Epithelial cell of proximal tubule (primary cell): Measurements from ENCODE around the gene SLC1A7. TPM values are rescaled to one million over a fixed set of nuclear protein-coding genes. Genes with fewer than 3 reads are reported as not detected.

ENCODE experiments used
- DNase-seq: peaks from one replicate; pipeline ENCODE4 v3.0.0-alpha.2; 2011; ENCODE audit warnings: low read depth
- H3K4me3 ChIP-seq: 2 replicates; pipeline ENCODE4 v1.5.1; 2011; ENCODE audit warnings: low read depth, mild to moderate bottlenecking, low read length
- total RNA-seq: library from RNA; depleted of rRNA; stranded (reverse); fragments of >200 nt; gene quantifications from 2 replicates; pipeline ENCODE4 v1.2.3, GENCODE V29; 2015
- TF ChIP-seq, protein P1 (sequence below): conservative IDR thresholded peaks from 2 replicates; pipeline ENCODE4 v1.5.1; 2012; ENCODE audit warnings: low read depth, mild to moderate bottlenecking, low read length

SLC1A7 gene
- total RNA-seq, 1 donor from 2014 or later = not detected

DNA sequence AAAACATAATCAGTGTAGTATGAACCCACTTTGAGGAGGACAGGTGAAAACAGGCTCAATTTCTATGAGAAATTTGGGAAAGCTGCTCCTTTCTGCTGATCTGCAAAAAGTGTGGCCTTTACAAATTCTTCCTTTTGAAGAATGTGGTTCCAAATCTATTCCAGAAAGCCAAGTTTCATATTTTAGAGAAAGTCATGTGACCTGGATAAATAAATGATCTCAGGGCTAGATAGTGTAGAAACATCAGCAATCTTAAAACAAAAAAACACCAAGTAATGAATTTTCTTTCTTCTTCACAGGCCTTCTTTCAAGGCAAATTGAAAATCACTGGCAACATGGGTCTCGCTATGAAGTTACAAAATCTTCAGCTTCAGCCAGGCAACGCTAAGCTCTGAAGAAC, 92.1 kb downstream of the SLC1A7 start:
- TF ChIP-seq, protein P1, sequence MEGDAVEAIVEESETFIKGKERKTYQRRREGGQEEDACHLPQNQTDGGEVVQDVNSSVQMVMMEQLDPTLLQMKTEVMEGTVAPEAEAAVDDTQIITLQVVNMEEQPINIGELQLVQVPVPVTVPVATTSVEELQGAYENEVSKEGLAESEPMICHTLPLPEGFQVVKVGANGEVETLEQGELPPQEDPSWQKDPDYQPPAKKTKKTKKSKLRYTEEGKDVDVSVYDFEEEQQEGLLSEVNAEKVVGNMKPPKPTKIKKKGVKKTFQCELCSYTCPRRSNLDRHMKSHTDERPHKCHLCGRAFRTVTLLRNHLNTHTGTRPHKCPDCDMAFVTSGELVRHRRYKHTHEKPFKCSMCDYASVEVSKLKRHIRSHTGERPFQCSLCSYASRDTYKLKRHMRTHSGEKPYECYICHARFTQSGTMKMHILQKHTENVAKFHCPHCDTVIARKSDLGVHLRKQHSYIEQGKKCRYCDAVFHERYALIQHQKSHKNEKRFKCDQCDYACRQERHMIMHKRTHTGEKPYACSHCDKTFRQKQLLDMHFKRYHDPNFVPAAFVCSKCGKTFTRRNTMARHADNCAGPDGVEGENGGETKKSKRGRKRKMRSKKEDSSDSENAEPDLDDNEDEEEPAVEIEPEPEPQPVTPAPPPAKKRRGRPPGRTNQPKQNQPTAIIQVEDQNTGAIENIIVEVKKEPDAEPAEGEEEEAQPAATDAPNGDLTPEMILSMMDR = no peak
- H3K4me3 ChIP-seq = no peak overlapping the region
- no peak for DNase-seq

DNA sequence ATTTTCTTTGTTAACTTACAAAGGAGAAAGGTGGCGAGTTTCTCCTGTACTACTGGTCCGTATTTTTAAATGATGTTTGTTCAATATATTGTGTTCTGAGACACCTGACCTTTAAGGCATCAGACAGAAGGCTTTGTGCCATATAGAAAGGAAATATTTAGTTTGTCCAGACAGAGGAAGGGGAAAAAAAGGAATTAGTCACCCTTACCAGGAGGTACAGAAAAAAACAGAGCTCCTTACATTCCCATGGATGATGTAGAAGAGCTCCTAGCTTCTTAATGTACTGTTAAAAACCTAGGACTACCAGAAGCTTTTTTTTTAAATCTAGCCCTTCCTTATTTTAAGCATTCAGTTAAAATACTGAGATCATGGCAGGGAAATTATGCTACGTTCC, 92.9 kb downstream of the SLC1A7 start:
- TF ChIP-seq, protein P1 = no peak
- H3K4me3 ChIP-seq = no peak overlapping the region
- no peak for DNase-seq

DNA sequence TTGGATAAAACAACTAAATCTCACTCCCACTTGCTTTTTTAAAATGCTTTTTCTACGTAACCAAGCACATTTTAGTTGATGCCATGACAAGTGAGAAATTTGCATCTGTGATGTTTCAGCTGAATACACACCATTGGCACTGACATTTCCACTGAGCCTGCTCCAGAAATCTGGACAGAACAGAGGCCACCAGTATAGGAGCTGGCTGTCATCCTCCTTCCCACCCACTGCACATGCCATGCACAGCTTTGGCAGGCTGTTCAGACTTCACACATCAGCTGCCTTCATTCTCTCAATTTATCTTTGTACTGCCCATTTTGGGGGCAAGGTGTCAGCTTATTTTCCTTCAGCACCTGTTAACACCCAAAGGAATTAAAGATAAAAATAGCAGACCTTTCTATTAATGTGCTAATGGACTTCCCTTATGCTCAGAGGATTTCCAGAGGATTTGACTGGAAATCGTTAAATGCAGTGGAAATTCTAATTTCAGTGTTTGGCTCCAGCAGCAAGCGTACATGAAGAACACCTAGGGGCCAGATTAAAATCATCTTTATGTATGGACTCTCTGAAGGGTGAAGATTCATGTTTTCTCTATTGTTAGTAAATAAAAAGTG, 93.4 kb downstream of the SLC1A7 start:
- DNase-seq = no peak
- TF ChIP-seq, protein P1 = no peak
- no peak overlapping the region for H3K4me3 ChIP-seq

DNA sequence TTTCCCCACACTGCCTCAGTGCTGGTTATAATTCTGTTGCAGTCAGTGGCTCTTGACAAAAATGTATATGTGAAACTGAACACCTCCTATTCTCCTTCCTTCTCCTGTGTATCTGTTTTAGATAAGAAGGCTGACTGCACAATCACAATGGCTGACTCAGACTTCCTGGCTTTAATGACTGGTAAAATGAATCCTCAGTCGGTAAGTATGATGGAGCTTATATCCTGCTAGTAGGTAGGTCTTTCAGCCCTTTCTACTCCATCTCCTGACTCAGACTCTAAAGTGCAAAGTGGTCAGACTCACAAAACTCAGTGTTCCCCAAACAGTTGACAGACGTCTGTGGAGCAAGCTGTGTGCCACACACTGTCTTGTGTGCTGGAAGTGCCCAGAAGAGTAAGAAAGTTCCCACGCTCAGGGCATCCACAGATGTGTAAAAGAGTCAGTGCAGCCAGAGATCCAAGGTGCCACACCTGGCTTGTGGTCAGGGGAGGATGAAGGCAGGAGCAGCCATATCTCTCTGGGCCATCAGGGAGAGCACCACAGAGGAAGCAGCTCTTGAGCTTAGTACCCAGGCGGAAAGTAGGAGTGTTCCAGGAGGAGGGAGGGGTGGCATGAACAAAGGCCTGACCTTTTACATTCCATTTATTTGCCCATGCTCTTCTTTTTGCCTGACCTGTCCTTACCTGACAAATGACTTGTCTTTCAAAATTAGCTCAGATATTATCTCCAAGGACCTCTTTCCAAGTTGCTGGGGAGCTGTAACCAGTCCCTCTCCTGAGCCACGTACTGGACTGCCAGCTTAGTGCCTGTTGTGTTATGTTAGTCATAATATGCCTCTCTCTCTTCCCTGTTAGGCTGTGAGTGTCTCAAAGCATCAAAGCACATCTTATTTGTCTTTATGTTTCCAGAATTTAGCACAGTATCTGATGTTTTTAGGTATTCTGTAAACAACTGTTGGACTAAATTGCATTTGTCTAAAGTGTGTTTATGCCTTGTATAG, 94.4 kb downstream of the SLC1A7 start:
- TF ChIP-seq, protein P1 = no peak
- DNase-seq = peak; percentile 52
- H3K4me3 ChIP-seq = no peak overlapping the region

DNA sequence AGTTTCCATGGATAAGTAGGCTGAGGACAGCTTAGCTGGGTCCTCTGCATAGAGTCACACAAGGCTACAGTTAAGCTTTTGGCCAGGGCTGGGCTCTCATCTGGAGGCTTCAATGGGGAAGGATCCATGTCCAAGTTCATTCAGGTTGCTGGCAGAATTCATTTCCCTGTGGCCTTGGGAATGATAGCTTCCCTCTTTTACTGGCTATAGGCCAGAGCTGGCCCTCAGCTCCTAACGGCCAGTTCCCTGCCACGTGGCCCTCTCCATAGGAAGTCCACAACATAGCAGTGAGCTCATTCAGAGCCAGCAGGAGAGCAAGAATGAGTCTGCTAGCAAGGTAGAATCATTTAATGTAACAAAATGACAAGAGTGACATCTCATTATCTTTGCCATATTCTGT, 95.5 kb downstream of the SLC1A7 start:
- DNase-seq = no peak
- TF ChIP-seq, protein P1 = no peak
- H3K4me3 ChIP-seq = no peak overlapping the region

DNA sequence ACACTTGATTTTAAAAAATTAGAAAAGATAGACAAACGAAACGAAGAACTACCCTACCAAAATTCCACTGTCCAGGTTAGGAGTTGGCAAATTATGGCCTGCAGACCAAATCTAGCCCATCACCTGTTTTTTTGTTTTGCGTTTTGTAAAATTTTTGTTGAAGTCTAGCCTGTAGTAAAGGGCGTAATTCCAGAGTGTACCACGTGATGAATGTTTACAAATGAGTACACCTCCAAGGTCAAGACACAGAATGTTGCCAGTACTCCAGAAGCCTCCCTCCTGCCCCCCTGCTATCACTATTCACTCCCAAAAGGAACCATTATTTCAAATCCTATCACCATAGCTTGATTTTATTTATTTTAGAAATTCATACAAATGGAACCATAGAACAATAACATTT, 97.5 kb downstream of the SLC1A7 start:
- H3K4me3 ChIP-seq = no peak overlapping the region
- TF ChIP-seq, protein P1 = no peak
- no peak for DNase-seq
